ENCODE measurements around the gene PRIMPOL.

PRIMPOL gene

GRCh38 chr4:184699941-184700340 is 50.4 kb downstream of the PRIMPOL start:
- H3K9ac ChIP-seq (ENCODE audit: insufficient read length, low read depth), result no peak overlapping the region
- H3K4me1 ChIP-seq (ENCODE audit: insufficient read depth, insufficient read length), result no peaks in the 10 kb centered on the region
- H3K4me3 ChIP-seq (ENCODE audit: insufficient read length, low read depth), result no peak overlapping the region
- peaks cover 68% of the 10 kb centered on the region for H3K36me3 ChIP-seq (ENCODE audit: insufficient read depth, insufficient read length, low read length)
- no peaks in the 10 kb centered on the region for H3K9me3 ChIP-seq (ENCODE audit: insufficient read depth, low read length)
- DNase-seq (ENCODE audit: low read depth, low spot score), result no peak
- TF ChIP-seq SUZ12 (IDR thresholded peaks at IDR 0.05; ENCODE audit: extremely low read depth, insufficient read depth, insufficient read length) (no peak), YY1 (IDR thresholded peaks at IDR 0.05; ENCODE audit: insufficient read depth, insufficient read length) (no peak), ZNF274 (IDR thresholded peaks at IDR 0.05; ENCODE audit: low read depth, low read length) (no peak)
- H3K27me3 ChIP-seq (ENCODE audit: insufficient read depth, insufficient read length), result no peaks in the 10 kb centered on the region

- H3K9me3 ChIP-seq (ENCODE audit: insufficient read depth, low read length), result no peaks in the 10 kb centered on the region
- H3K4me3 ChIP-seq (ENCODE audit: insufficient read length, low read depth), result no peak overlapping the region
- DNase-seq (ENCODE audit: low read depth, low spot score), result no peak
- H3K27me3 ChIP-seq (ENCODE audit: insufficient read depth, insufficient read length), result no peaks in the 10 kb centered on the region
- H3K9ac ChIP-seq (ENCODE audit: insufficient read length, low read depth), result no peak overlapping the region
- no peaks in the 10 kb centered on the region for H3K4me1 ChIP-seq (ENCODE audit: insufficient read depth, insufficient read length)
- TF ChIP-seq ZNF274 (IDR thresholded peaks at IDR 0.05; ENCODE audit: low read depth, low read length) (no peak), SUZ12 (IDR thresholded peaks at IDR 0.05; ENCODE audit: extremely low read depth, insufficient read depth, insufficient read length) (no peak), YY1 (IDR thresholded peaks at IDR 0.05; ENCODE audit: insufficient read depth, insufficient read length) (no peak)
- peaks cover 65% of the 10 kb centered on the region for H3K36me3 ChIP-seq (ENCODE audit: insufficient read depth, insufficient read length, low read length)
These were observed 52.6 kb downstream of the PRIMPOL start for GRCh38 chr4:184702114-184702513.

DNA sequence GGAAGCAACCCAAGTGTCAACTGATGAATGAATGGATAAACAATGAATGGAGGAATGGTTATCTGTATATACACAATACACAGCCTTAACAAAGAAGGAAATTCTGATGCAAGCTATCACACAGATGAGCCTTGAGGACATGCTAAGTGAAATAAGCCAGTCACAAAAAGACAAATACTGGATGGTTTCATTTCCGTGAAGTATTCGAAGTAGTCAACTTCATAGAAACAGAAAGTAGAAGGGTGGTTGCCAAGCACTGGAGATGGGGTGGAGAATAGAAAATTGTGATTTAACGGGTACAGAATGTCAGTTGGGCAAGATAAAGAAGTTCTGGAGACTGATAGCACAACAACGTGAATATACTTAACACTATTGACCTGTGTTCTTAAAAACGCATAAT is 56.2 kb downstream of the PRIMPOL start:
- no peaks in the 10 kb centered on the region for H3K27me3 ChIP-seq (ENCODE audit: insufficient read depth, insufficient read length)
- no peak for DNase-seq (ENCODE audit: low read depth, low spot score)
- no peaks in the 10 kb centered on the region for H3K4me1 ChIP-seq (ENCODE audit: insufficient read depth, insufficient read length)
- H3K9me3 ChIP-seq (ENCODE audit: insufficient read depth, low read length), result no peaks in the 10 kb centered on the region
- TF ChIP-seq ZNF274 (IDR thresholded peaks at IDR 0.05; ENCODE audit: low read depth, low read length), result no peak
- TF ChIP-seq YY1 (IDR thresholded peaks at IDR 0.05; ENCODE audit: insufficient read depth, insufficient read length), result no peak
- no peak for TF ChIP-seq SUZ12 (IDR thresholded peaks at IDR 0.05; ENCODE audit: extremely low read depth, insufficient read depth, insufficient read length)
- H3K4me3 ChIP-seq (ENCODE audit: insufficient read length, low read depth), result no peak overlapping the region
- H3K9ac ChIP-seq (ENCODE audit: insufficient read length, low read depth), result no peak overlapping the region
- peaks cover 55% of the 10 kb centered on the region for H3K36me3 ChIP-seq (ENCODE audit: insufficient read depth, insufficient read length, low read length)

DNA sequence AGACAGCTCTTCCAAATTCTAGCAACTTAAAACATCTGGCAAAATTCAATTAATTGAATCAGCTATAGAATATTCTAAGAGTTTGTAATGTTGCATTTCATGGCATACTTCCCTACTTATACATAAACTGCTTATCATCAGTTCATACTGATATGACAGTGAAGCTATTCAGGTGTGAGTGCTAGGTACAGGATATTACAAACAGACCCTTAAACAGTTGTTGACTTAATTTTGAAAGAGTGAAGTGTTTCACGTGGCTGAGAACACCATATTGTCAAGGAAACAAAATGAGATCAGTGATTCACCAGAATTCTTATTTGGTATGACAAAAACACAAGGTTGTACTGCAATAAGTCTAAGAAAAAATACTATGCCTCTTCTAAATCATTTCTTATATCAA is 56.9 kb downstream of the PRIMPOL start:
- Histone ChIP-seq H3K36me3 (ENCODE audit: insufficient read depth, insufficient read length, low read length) (peaks cover 52% of the 10 kb centered on the region), H3K9me3 (ENCODE audit: insufficient read depth, low read length) (no peaks in the 10 kb centered on the region), H3K4me3 (ENCODE audit: insufficient read length, low read depth) (no peak overlapping the region), H3K4me1 (ENCODE audit: insufficient read depth, insufficient read length) (no peaks in the 10 kb centered on the region), H3K9ac (ENCODE audit: insufficient read length, low read depth) (no peak overlapping the region), H3K27me3 (ENCODE audit: insufficient read depth, insufficient read length) (no peaks in the 10 kb centered on the region)
- DNase-seq (ENCODE audit: low read depth, low spot score), result no peak
- TF ChIP-seq YY1 (IDR thresholded peaks at IDR 0.05; ENCODE audit: insufficient read depth, insufficient read length) (no peak), SUZ12 (IDR thresholded peaks at IDR 0.05; ENCODE audit: extremely low read depth, insufficient read depth, insufficient read length) (no peak), ZNF274 (IDR thresholded peaks at IDR 0.05; ENCODE audit: low read depth, low read length) (no peak)

GRCh38 chr4:184712322-184712721 is 62.8 kb downstream of the PRIMPOL start:
- Histone ChIP-seq H3K27me3 (ENCODE audit: insufficient read depth, insufficient read length) (no peaks in the 10 kb centered on the region), H3K9me3 (ENCODE audit: insufficient read depth, low read length) (no peaks in the 10 kb centered on the region), H3K36me3 (ENCODE audit: insufficient read depth, insufficient read length, low read length) (peaks cover 38% of the 10 kb centered on the region), H3K4me3 (ENCODE audit: insufficient read length, low read depth) (no peak overlapping the region), H3K4me1 (ENCODE audit: insufficient read depth, insufficient read length) (no peaks in the 10 kb centered on the region), H3K9ac (ENCODE audit: insufficient read length, low read depth) (no peak overlapping the region)
- no peak for DNase-seq (ENCODE audit: low read depth, low spot score)
- no peak for TF ChIP-seq ZNF274 (IDR thresholded peaks at IDR 0.05; ENCODE audit: low read depth, low read length)
- TF ChIP-seq SUZ12 (IDR thresholded peaks at IDR 0.05; ENCODE audit: extremely low read depth, insufficient read depth, insufficient read length), result no peak
- no peak for TF ChIP-seq YY1 (IDR thresholded peaks at IDR 0.05; ENCODE audit: insufficient read depth, insufficient read length)

DNA sequence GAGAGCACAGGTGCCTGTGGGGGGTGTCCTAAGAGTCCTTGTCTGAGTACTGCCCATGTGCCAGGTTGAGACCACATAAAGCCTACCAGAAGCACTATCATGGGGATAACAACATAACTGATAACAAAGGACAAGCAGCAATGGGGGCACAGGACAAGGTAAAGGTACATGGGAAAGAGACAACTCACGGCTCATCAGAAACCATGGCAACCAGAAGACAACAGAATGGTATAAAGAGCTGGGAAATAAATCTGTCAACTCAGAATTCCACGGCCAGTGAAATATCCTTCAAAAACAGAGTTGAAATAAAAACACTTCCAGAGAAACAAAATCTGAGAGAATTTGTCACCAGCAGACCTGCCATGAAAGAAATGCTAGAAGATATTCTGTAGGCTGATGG is 64.3 kb downstream of the PRIMPOL start:
- DNase-seq (ENCODE audit: low read depth, low spot score), result no peak
- Histone ChIP-seq H3K4me3 (ENCODE audit: insufficient read length, low read depth) (no peak overlapping the region), H3K4me1 (ENCODE audit: insufficient read depth, insufficient read length) (no peaks in the 10 kb centered on the region), H3K36me3 (ENCODE audit: insufficient read depth, insufficient read length, low read length) (peaks cover 50% of the 10 kb centered on the region), H3K9me3 (ENCODE audit: insufficient read depth, low read length) (no peaks in the 10 kb centered on the region), H3K9ac (ENCODE audit: insufficient read length, low read depth) (no peak overlapping the region), H3K27me3 (ENCODE audit: insufficient read depth, insufficient read length) (no peaks in the 10 kb centered on the region)
- TF ChIP-seq SUZ12 (IDR thresholded peaks at IDR 0.05; ENCODE audit: extremely low read depth, insufficient read depth, insufficient read length) (no peak), YY1 (IDR thresholded peaks at IDR 0.05; ENCODE audit: insufficient read depth, insufficient read length) (no peak), ZNF274 (IDR thresholded peaks at IDR 0.05; ENCODE audit: low read depth, low read length) (no peak)

GRCh38 chr4:184715526-184715925 is 66.0 kb downstream of the PRIMPOL start:
- TF ChIP-seq YY1 (IDR thresholded peaks at IDR 0.05; ENCODE audit: insufficient read depth, insufficient read length), result no peak
- TF ChIP-seq SUZ12 (IDR thresholded peaks at IDR 0.05; ENCODE audit: extremely low read depth, insufficient read depth, insufficient read length), result no peak
- TF ChIP-seq ZNF274 (IDR thresholded peaks at IDR 0.05; ENCODE audit: low read depth, low read length), result no peak
- no peak overlapping the region for H3K9ac ChIP-seq (ENCODE audit: insufficient read length, low read depth)
- DNase-seq (ENCODE audit: low read depth, low spot score), result no peak
- no peaks in the 10 kb centered on the region for H3K9me3 ChIP-seq (ENCODE audit: insufficient read depth, low read length)
- H3K4me3 ChIP-seq (ENCODE audit: insufficient read length, low read depth), result no peak overlapping the region
- H3K36me3 ChIP-seq (ENCODE audit: insufficient read depth, insufficient read length, low read length), result peaks cover 55% of the 10 kb centered on the region
- no peaks in the 10 kb centered on the region for H3K27me3 ChIP-seq (ENCODE audit: insufficient read depth, insufficient read length)
- H3K4me1 ChIP-seq (ENCODE audit: insufficient read depth, insufficient read length), result no peaks in the 10 kb centered on the region

All from NT2/D1 (cell line).